ENCODE results near the gene DENND1A. TPM values are rescaled to one million over a fixed set of nuclear protein-coding genes. Genes with fewer than 3 reads are reported as not detected.

Gene DENND1A
- total RNA-seq, 4 donors from 2014 or later = 17.6 to 33.8 (median 22.9) TPM

DNA sequence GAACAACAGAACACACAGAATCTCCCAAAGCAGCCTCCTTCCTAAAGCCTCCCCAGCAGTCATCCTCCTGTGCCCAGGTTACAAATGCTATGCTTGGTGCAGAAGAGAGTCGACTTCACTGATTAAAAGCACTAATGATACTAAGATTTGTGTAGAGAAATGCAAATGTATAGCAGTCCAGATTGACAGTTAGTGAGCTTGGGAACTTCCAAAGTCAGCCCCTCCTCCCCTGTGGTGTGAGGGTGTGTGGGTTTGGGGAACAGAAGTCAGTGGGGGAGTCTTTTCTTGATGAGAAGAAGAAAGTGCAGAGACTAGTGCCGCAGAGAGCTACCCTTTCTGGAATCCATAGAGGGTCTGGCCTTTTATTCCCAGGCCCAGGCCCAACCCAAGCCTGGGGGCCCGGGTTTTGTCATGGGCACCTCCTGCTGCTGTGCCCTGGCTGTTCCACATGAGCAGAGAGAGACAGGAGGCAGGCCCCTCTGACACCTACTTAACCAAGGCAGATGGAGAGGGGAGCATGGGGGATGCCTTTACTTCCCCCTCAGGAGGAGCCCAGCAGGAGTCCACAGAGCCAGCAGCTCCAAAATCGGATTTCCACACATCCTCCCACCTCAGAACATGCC, 173.3 kb downstream of the DENND1A start:
- TF ChIP-seq, protein P1, sequence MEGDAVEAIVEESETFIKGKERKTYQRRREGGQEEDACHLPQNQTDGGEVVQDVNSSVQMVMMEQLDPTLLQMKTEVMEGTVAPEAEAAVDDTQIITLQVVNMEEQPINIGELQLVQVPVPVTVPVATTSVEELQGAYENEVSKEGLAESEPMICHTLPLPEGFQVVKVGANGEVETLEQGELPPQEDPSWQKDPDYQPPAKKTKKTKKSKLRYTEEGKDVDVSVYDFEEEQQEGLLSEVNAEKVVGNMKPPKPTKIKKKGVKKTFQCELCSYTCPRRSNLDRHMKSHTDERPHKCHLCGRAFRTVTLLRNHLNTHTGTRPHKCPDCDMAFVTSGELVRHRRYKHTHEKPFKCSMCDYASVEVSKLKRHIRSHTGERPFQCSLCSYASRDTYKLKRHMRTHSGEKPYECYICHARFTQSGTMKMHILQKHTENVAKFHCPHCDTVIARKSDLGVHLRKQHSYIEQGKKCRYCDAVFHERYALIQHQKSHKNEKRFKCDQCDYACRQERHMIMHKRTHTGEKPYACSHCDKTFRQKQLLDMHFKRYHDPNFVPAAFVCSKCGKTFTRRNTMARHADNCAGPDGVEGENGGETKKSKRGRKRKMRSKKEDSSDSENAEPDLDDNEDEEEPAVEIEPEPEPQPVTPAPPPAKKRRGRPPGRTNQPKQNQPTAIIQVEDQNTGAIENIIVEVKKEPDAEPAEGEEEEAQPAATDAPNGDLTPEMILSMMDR (IDR thresholded peaks at IDR 0.05; ENCODE audit: low read depth) = no peak

DNA sequence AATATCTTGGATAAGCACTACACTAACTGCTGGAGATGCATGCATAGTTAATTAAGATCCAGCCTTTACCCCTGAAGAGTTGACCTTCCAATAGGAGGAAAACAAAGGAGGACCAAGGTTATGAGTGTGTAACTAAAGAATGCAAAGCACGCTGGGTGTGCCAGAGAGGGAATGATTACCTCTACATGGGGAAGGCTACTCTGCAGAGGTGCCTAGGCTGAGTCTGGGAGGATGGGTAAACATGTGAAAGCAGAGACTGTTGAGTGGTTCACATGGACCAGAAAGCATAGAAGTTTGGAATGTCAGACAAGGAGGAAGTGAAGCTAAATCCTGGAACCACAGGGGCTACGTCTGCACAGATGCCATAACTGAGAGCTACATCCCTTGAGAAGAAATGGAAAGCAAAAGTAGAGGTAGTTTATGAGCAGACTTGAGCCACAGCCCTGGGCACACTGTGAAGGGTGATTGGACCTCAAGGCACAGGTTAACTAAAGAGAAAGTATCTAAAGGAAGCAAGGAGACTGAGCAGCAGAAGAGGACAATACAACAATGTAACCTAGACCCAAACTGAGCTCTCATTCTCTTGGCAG, 176.2 kb downstream of the DENND1A start:
- TF ChIP-seq, protein P1 (IDR thresholded peaks at IDR 0.05; ENCODE audit: low read depth) = no peak

DNA sequence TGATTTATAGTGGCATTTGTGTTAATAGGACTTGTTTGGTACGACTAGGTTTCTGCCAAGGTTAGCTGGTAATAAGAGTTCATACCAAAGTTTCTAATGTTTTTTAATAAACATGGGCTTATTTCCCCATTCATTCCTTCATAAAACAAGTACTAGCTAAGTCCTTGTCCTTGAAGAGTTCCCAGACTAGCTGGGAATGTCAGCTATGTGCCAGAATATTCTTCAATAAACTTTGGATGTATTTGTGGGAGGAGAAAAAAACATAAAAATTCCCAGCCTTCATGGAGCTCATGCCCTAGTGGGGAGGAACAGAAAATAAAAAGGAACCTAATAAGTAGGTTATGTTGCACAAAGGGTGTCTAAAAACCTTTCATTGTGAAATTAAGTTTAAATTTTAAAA, 176.9 kb downstream of the DENND1A start:
- TF ChIP-seq, protein P1 (IDR thresholded peaks at IDR 0.05; ENCODE audit: low read depth) = no peak

GRCh38 chr9:123749580-123750202, 180.2 kb downstream of the DENND1A start:
- TF ChIP-seq, protein P1 (IDR thresholded peaks at IDR 0.05; ENCODE audit: low read depth) = no peak

- TF ChIP-seq, protein P1 (IDR thresholded peaks at IDR 0.05; ENCODE audit: low read depth) = no peak
Observed at GRCh38 chr9:123746765-123747164, 183.2 kb downstream of the DENND1A start.

- TF ChIP-seq, protein P1 (IDR thresholded peaks at IDR 0.05; ENCODE audit: low read depth) = no peak
Observed at GRCh38 chr9:123745933-123746332, 184.0 kb downstream of the DENND1A start.

DNA sequence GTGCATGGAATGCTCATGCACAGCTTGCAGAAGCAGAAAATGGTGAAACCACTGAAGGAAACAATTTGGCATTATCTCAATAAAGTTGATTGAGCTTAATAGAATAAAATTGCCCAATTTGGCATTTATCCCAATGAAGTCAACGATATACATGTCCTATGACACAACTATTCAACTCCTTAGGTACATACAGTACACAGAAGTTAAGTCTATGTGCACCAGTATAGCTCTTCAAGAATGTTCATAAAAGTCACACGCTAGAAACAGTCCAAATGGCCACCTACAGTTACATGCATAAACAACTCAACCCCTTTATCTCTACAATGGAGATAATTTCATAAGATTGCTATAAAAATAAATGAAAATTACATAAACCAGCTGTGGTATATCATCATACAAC, 184.5 kb downstream of the DENND1A start:
- TF ChIP-seq, protein P1 (IDR thresholded peaks at IDR 0.05; ENCODE audit: low read depth) = no peak

Measured in subcutaneous adipose tissue (tissue), 4 donors.